Measurements from ENCODE around the gene ERCC1. TPM values are rescaled to one million over a fixed set of nuclear protein-coding genes. Genes with fewer than 3 reads are reported as not detected.

ERCC1 gene
- total RNA-seq, 1 experiment from 2014 or later = 57.3 TPM

- H3K9ac ChIP-seq (ENCODE audit: low read length) = no peak overlapping the region
- no peak overlapping the region for H3K4me2 ChIP-seq (ENCODE audit: low read length)
- ChIA-PET CTCF (no interaction called here), POLR2A (ENCODE audit: unreplicated experiment) (no interaction called here)
- H2AFZ ChIP-seq (ENCODE audit: low read length) = no peak overlapping the region
- no peaks in the 10 kb centered on the region for H3K9me2 ChIP-seq (replicated peaks; ENCODE audit: low read length)
- TF ChIP-seq CTCF (conservative IDR thresholded peaks at IDR 0.05; ENCODE audit: low read depth, low read length) = no peak
- TF ChIP-seq EZH2 (IDR thresholded peaks at IDR 0.05; ENCODE audit: low read length, unreplicated experiment) = no peak
- no peak for TF ChIP-seq EZH2phosphoT487 (IDR thresholded peaks at IDR 0.05; ENCODE audit: borderline replicate concordance, low read length)
- H4K20me1 ChIP-seq (ENCODE audit: low read length) = no peaks in the 10 kb centered on the region
- peaks cover 11% of the 10 kb centered on the region for H3K79me2 ChIP-seq (ENCODE audit: low read length)
- H3K4me3 ChIP-seq (ENCODE audit: low read length) = no peak overlapping the region
- H3K4me1 ChIP-seq (ENCODE audit: insufficient read depth, low read length) = no peaks in the 10 kb centered on the region
- BruUV-seq (replicated peaks) = no TSS peak
- intact Hi-C loops (cut with micrococcal nuclease) = no loop called here
- DNase-seq (no peak), ATAC-seq (no peak)
- no peaks in the 10 kb centered on the region for H3K27me3 ChIP-seq (ENCODE audit: low read length)
- peaks cover 5% of the 10 kb centered on the region; the same call in 1 of the 2 replicates for H3K36me3 ChIP-seq (ENCODE audit: low read depth, low read length)
- H3K27ac ChIP-seq (ENCODE audit: low read length) = no peak overlapping the region
- no peaks in the 10 kb centered on the region for H3K9me3 ChIP-seq (ENCODE audit: low read length)
- H3F3A ChIP-seq (ENCODE audit: low read length, unreplicated experiment) = no peaks in the 10 kb centered on the region
Measured at GRCh38 chr19:45395821-45396617, 27.7 kb downstream of the ERCC1 start.

- no peak for ATAC-seq
- TF ChIP-seq EZH2 (IDR thresholded peaks at IDR 0.05; ENCODE audit: low read length, unreplicated experiment) (no peak), EZH2phosphoT487 (IDR thresholded peaks at IDR 0.05; ENCODE audit: borderline replicate concordance, low read length) (no peak), CTCF (conservative IDR thresholded peaks at IDR 0.05; ENCODE audit: low read depth, low read length) (no peak)
- Histone ChIP-seq H3K27ac (ENCODE audit: low read length) (no peak overlapping the region), H4K20me1 (ENCODE audit: low read length) (no peaks in the 10 kb centered on the region), H3K9me3 (ENCODE audit: low read length) (no peaks in the 10 kb centered on the region), H3K9me2 (replicated peaks; ENCODE audit: low read length) (no peaks in the 10 kb centered on the region), H3K79me2 (ENCODE audit: low read length) (no peaks in the 10 kb centered on the region), H3K9ac (ENCODE audit: low read length) (no peak overlapping the region), H3K36me3 (ENCODE audit: low read depth, low read length) (peaks cover 5% of the 10 kb centered on the region; the same call in 1 of the 2 replicates), H2AFZ (ENCODE audit: low read length) (no peak overlapping the region), H3K4me3 (ENCODE audit: low read length) (no peak overlapping the region), H3K4me1 (ENCODE audit: insufficient read depth, low read length) (no peaks in the 10 kb centered on the region), H3K4me2 (ENCODE audit: low read length) (no peak overlapping the region), H3F3A (ENCODE audit: low read length, unreplicated experiment) (no peaks in the 10 kb centered on the region), H3K27me3 (ENCODE audit: low read length) (no peaks in the 10 kb centered on the region)
- ChIA-PET POLR2A (ENCODE audit: unreplicated experiment) (no interaction called here), CTCF (no interaction called here)
- DNase-seq = no peak
- TSS peak; percentile 25 for BruUV-seq (replicated peaks)
- intact Hi-C loops (cut with micrococcal nuclease) = no loop called here
Measured at GRCh38 chr19:45391871-45392665, 31.6 kb downstream of the ERCC1 start.

Measured in PC-3 (cell line).